IMR-90 (cell line): ENCODE results near the gene LYPD6. TPM values are rescaled to one million over a fixed set of nuclear protein-coding genes. Genes with fewer than 3 reads are reported as not detected.
"Not testable (repeated sequence)": the region's sequence is repeated elsewhere in the genome, so short reads cannot be mapped to it uniquely, and the experiment has no call there.

ENCODE experiments used
- ATAC-seq: fragments of 200-7000 bp; cut with Tn5 transposase; 2 replicates; pipeline ENCODE4 v1.9.1; 2020; ENCODE audit warnings: low read depth, mild to moderate bottlenecking, moderate library complexity
- BruUV-seq: library from RNA; stranded (reverse); fragments of 400-500 nt; replicated peaks from 2 replicates; lab custom pipeline; 2021; lab: Mats Ljungman, UMichigan
- CTCF ChIA-PET: fragments of 300-600 bp; formaldehyde crosslinking; extraction: SDS; loops from one replicate; lab custom pipeline; 2021; ENCODE audit warnings: antibody characterized with exemption; lab: Yijun Ruan, JAX
- POLR2A ChIA-PET: fragments of 300-600 bp; sonication (Branson Sonifier 250); formaldehyde crosslinking; loops from one replicate; lab custom pipeline; 2022; ENCODE audit warnings: antibody characterized with exemption; ENCODE audit not compliant: unreplicated experiment; lab: Charles Lee
- DNase-seq: peaks from one replicate; pipeline ENCODE4 v3.0.0; 2013
- H2AFZ ChIP-seq: replicated peaks from 2 replicates; pipeline ENCODE3; 2013; ENCODE audit warnings: low read length, mild to moderate bottlenecking; ENCODE audit not compliant: poor library complexity
- H2AK5ac ChIP-seq: 2 replicates; pipeline ENCODE4 v1.6.1; 2013; ENCODE audit warnings: low read depth, low read length, inconsistent platforms
- H2AK9ac ChIP-seq: replicated peaks from 2 replicates; pipeline ENCODE3; 2013; ENCODE audit warnings: mild to moderate bottlenecking, low read depth, low read length, moderate library complexity; ENCODE audit not compliant: poor library complexity
- H2BK120ac ChIP-seq: 2 replicates; pipeline ENCODE4 v1.6.1; 2013; ENCODE audit warnings: low read depth, low read length, inconsistent platforms
- H2BK15ac ChIP-seq: 3 replicates; pipeline ENCODE4 v1.6.1; 2013; ENCODE audit warnings: low read depth, low read length, inconsistent platforms
- H2BK20ac ChIP-seq: 2 replicates; pipeline ENCODE4 v1.6.1; 2013; ENCODE audit warnings: low read depth, mild to moderate bottlenecking, inconsistent platforms, low read length, moderate library complexity
- H2BK5ac ChIP-seq: 2 replicates; pipeline ENCODE4 v1.6.1; 2013; ENCODE audit warnings: mild to moderate bottlenecking, low read depth, low read length, inconsistent platforms; ENCODE audit not compliant: poor library complexity, severe bottlenecking
- H3K14ac ChIP-seq: replicated peaks from 2 replicates; pipeline ENCODE4 v1.6.1; 2013; ENCODE audit warnings: low read depth, low read length, inconsistent platforms
- H3K18ac ChIP-seq: 2 replicates; pipeline ENCODE4 v1.6.1; 2013; ENCODE audit warnings: low read depth, low read length, control low read depth
- H3K23ac ChIP-seq: 2 replicates; pipeline ENCODE4 v1.6.1; 2013; ENCODE audit warnings: low read depth, low read length, inconsistent platforms
- H3K27ac ChIP-seq: 2 replicates; pipeline ENCODE4 v1.5.1; 2013; ENCODE audit warnings: mild to moderate bottlenecking, control low read depth, low read length; ENCODE audit not compliant: insufficient read depth
- H3K27me3 ChIP-seq: 2 replicates; pipeline ENCODE4 v1.6.1; 2013; ENCODE audit warnings: low read length; ENCODE audit not compliant: control insufficient read depth, insufficient read depth
- H3K36me3 ChIP-seq: 2 replicates; pipeline ENCODE4 v1.6.1; 2013; ENCODE audit warnings: low read length, mixed read lengths; ENCODE audit not compliant: control insufficient read depth, insufficient read depth
- H3K4ac ChIP-seq: 2 replicates; pipeline ENCODE4 v1.6.1; 2013; ENCODE audit warnings: low read depth, low read length, inconsistent platforms
- H3K4me1 ChIP-seq: 2 replicates; pipeline ENCODE4 v1.6.1; 2013; ENCODE audit warnings: low read length, mixed read lengths; ENCODE audit not compliant: control insufficient read depth, insufficient read depth
- H3K4me2 ChIP-seq: 2 replicates; pipeline ENCODE4 v1.6.1; 2013; ENCODE audit warnings: low read depth, mild to moderate bottlenecking, control low read depth, low read length, moderate library complexity
- H3K4me3 ChIP-seq: 2 replicates; pipeline ENCODE4 v1.5.1; 2013; ENCODE audit warnings: low read depth, mild to moderate bottlenecking, control low read depth, low read length, moderate library complexity; ENCODE audit not compliant: insufficient read depth
- H3K56ac ChIP-seq: 2 replicates; pipeline ENCODE4 v1.6.1; 2013; ENCODE audit warnings: low read length, inconsistent platforms; ENCODE audit not compliant: insufficient read depth; ENCODE audit errors: extremely low read depth
- H3K79me1 ChIP-seq, 2 experiments: 2 replicates each; pipeline ENCODE4 v1.6.1; 2013; ENCODE audit warnings: low read length in 2 of 2, inconsistent platforms in 1 of 2, low read depth in 1 of 2
- H3K9ac ChIP-seq: 2 replicates; pipeline ENCODE4 v1.6.1; 2013; ENCODE audit warnings: low read depth, low read length, control low read depth
- H3K9me1 ChIP-seq: 2 replicates; pipeline ENCODE4 v1.6.1; 2013; ENCODE audit warnings: low read length, inconsistent platforms; ENCODE audit not compliant: insufficient read depth
- H3K9me3 ChIP-seq: 2 replicates; pipeline ENCODE4 v1.6.1; 2013; ENCODE audit warnings: low read length; ENCODE audit not compliant: control insufficient read depth, insufficient read depth
- H4K20me1 ChIP-seq: 2 replicates; pipeline ENCODE4 v1.6.1; 2013; ENCODE audit warnings: low read length, inconsistent platforms; ENCODE audit not compliant: insufficient read depth
- H4K5ac ChIP-seq: 2 replicates; pipeline ENCODE4 v1.6.1; 2013; ENCODE audit warnings: mild to moderate bottlenecking, low read depth, low read length, control low read depth
- H4K8ac ChIP-seq, 2 experiments: 2 replicates each; pipeline ENCODE4 v1.6.1; 2013; ENCODE audit warnings: low read depth in 2 of 2, low read length in 2 of 2, control low read depth in 1 of 2, inconsistent platforms in 1 of 2
- H4K91ac ChIP-seq: 2 replicates; pipeline ENCODE4 v1.6.1; 2013; ENCODE audit warnings: low read depth, low read length, inconsistent platforms; ENCODE audit not compliant: insufficient read depth
- CHD1 ChIP-seq: IDR thresholded peaks from 2 replicates; pipeline ENCODE4 v1.6.1; 2012; ENCODE audit warnings: low read depth, low read length, improper control_type of control experiment
- FOS ChIP-seq: fragments of 150-350 bp; IDR thresholded peaks from 2 replicates; pipeline ENCODE4 v1.6.1; 2016; ENCODE audit warnings: low read depth, low read length
- MAFK ChIP-seq: IDR thresholded peaks from 2 replicates; pipeline ENCODE4 v1.6.1; 2012; ENCODE audit warnings: low read depth, low read length, improper control_type of control experiment
- MAZ ChIP-seq: IDR thresholded peaks from 2 replicates; pipeline ENCODE4 v1.6.1; 2012; ENCODE audit warnings: low read depth, mild to moderate bottlenecking, low read length, improper control_type of control experiment, moderate library complexity, borderline replicate concordance
- MXI1 ChIP-seq: IDR thresholded peaks from 2 replicates; pipeline ENCODE4 v1.6.1; 2012; ENCODE audit warnings: low read depth, mild to moderate bottlenecking, low read length, moderate library complexity, borderline replicate concordance
- NFE2L2 ChIP-seq: fragments of 150-350 bp; IDR thresholded peaks from 2 replicates; pipeline ENCODE4 v1.6.1; 2016; ENCODE audit warnings: low read depth, mild to moderate bottlenecking, low read length
- SMC3 ChIP-seq: fragments of 150-350 bp; IDR thresholded peaks from 2 replicates; pipeline ENCODE4 v1.6.1; 2016; ENCODE audit warnings: low read depth, mild to moderate bottlenecking, antibody characterized with exemption, low read length, moderate library complexity
- USF2 ChIP-seq: fragments of 150-350 bp; IDR thresholded peaks from 2 replicates; pipeline ENCODE4 v1.6.1; 2017; ENCODE audit warnings: mild to moderate bottlenecking, antibody characterized with exemption, low read length, low read depth
- WGBS, 2 experiments: methylation state at CpG; one replicate each; pipeline versions ENCODE4 v1.1.5 to v1.1.7; 2013; ENCODE audit warnings: missing lambda C conversion rate in 2 of 2; ENCODE audit not compliant: insufficient read length in 1 of 2; ENCODE audit errors: extremely low coverage in 2 of 2; 5-methylcytosine and 5-hydroxymethylcytosine counted together
- dilution Hi-C: fragments of 300-500 bp; cut with HindIII; formaldehyde crosslinking; loops from one replicate; pipeline ENCODE4 v1.14.3; 2018; ENCODE audit warnings: low sequenced_read_pairs; ENCODE audit not compliant: unreplicated experiment
- in situ Hi-C: fragments of 300-500 bp; cut with MboI; formaldehyde crosslinking; loops from 3 replicates; pipeline ENCODE4 v1.14.3; 2019; ENCODE audit warnings: low sequenced_read_pairs, inconsistent platforms, mixed read lengths
- intact Hi-C: fragments of 100-400 bp; cut with micrococcal nuclease; formaldehyde crosslinking; loops from 2 replicates; pipeline ENCODE4 v1.10.0; 2022
- polyA plus RNA-seq, 3 experiments: library from polyadenylated mRNA; depleted of rRNA; stranded (reverse); fragments of >200 nt; gene quantifications; 2 replicates each; pipeline ENCODE4 v1.2.3, GENCODE V29; 2012; ENCODE audit warnings: low replicate concordance in 1 of 3
- total RNA-seq: library from RNA; depleted of rRNA; stranded (reverse); fragments of >200 nt; gene quantifications from 2 replicates; pipeline ENCODE4 v1.2.3, GENCODE V29; 2012

The LYPD6 gene
- total and polyA plus RNA-seq, 2 of the 4 experiments (the other 2 are of a cell fraction): 0.87 to 0.90 TPM

- dilution Hi-C loops: no loop called here
- H3K4me1 ChIP-seq: no peaks in the 10 kb centered on the region
- no peaks in the 10 kb centered on the region for H4K20me1 ChIP-seq
- no peak overlapping the region for H2BK120ac ChIP-seq
- H2BK5ac ChIP-seq: no peak overlapping the region
- H3K27me3 ChIP-seq: no peaks in the 10 kb centered on the region
- H3K4me2 ChIP-seq: no peak overlapping the region
- no peak overlapping the region for H3K4me3 ChIP-seq
- no peak overlapping the region for H3K27ac ChIP-seq
- H2AK5ac ChIP-seq: no peak overlapping the region
- no peak overlapping the region for H3K14ac ChIP-seq
- H3K9me1 ChIP-seq: no peaks in the 10 kb centered on the region
- no peaks in the 10 kb centered on the region for H3K9me3 ChIP-seq
- intact Hi-C loops: no loop called here
- H2AK9ac ChIP-seq: no peak overlapping the region
- H4K91ac ChIP-seq: no peak overlapping the region
- TF ChIP-seq USF2 (no peak), MXI1 (no peak), NFE2L2 (no peak), SMC3 (no peak), FOS (no peak), MAZ (no peak), MAFK (no peak), CHD1 (no peak)
- no peak overlapping the region for H3K18ac ChIP-seq
- POLR2A ChIA-PET: no interaction called here
- H4K8ac ChIP-seq: no peak overlapping the region
- no peaks in the 10 kb centered on the region for H3K36me3 ChIP-seq
- no peak overlapping the region for H3K23ac ChIP-seq
- H3K56ac ChIP-seq: no peak overlapping the region
- no peak for DNase-seq
- WGBS, 2 experiments: no CpG with 5 or more reads among the region's 3 CpGs
- no peak overlapping the region for H2AFZ ChIP-seq
- no peak overlapping the region for H2BK20ac ChIP-seq
- no peak overlapping the region for H2BK15ac ChIP-seq
- CTCF ChIA-PET: no interaction called here
- no peaks in the 10 kb centered on the region for H3K79me1 ChIP-seq
- in situ Hi-C loops: loop anchor here (10.0 to 25.0 kb wide), 2 partner anchors 291 to 678 kb away; partner anchors contain the start of gene EPC2
- ATAC-seq: no peak
- no peak overlapping the region for H3K9ac ChIP-seq
- no peak overlapping the region for H3K4ac ChIP-seq
- no peak overlapping the region for H4K5ac ChIP-seq
- BruUV-seq: no TSS peak
These were observed 14.9 kb upstream of the LYPD6 start for GRCh38 chr2:149315461-149315860.

GRCh38 chr2:149318566-149318965 is 11.8 kb upstream of the LYPD6 start:
- H2AFZ ChIP-seq, H3K4me1 ChIP-seq, H3K4ac ChIP-seq, H2AK5ac ChIP-seq, H3K23ac ChIP-seq, CTCF ChIA-PET, H4K20me1 ChIP-seq, H3K56ac ChIP-seq, POLR2A ChIA-PET, H3K4me2 ChIP-seq, H3K9me1 ChIP-seq, H2BK5ac ChIP-seq, DNase-seq, H3K18ac ChIP-seq, H3K27me3 ChIP-seq, intact Hi-C loops, dilution Hi-C loops, H2AK9ac ChIP-seq, H3K14ac ChIP-seq, H3K27ac ChIP-seq, H3K9ac ChIP-seq, ATAC-seq, H2BK15ac ChIP-seq, H3K9me3 ChIP-seq, H3K79me1 ChIP-seq, H3K4me3 ChIP-seq, H2BK20ac ChIP-seq, BruUV-seq, H4K91ac ChIP-seq, H4K5ac ChIP-seq, H3K36me3 ChIP-seq, H2BK120ac ChIP-seq, H4K8ac ChIP-seq: not testable (repeated sequence)
- in situ Hi-C loops: loop anchor here (10.0 to 25.0 kb wide), 2 partner anchors 294 to 681 kb away; partner anchors contain the start of gene EPC2
- no CpG with 5 or more reads among the region's 3 CpGs for WGBS, 2 experiments
